Stimulated activated CD4-positive, alpha-beta T cell treated with anti-CD3 and anti-CD28 coated beads, TNF-alpha, amount 100 ng/mL, for 4 hours (primary cell): ENCODE results near the gene GRAMD1A.
"Not testable (repeated sequence)": the region's sequence is repeated elsewhere in the genome, so short reads cannot be mapped to it uniquely, and the experiment has no call there.

Experiments used
- DNase-seq, 3 experiments: peaks; one replicate each; pipeline ENCODE4 v3.0.0-alpha.2; 2020; ENCODE audit warnings: low read depth in 3 of 3

Gene GRAMD1A

DNA sequence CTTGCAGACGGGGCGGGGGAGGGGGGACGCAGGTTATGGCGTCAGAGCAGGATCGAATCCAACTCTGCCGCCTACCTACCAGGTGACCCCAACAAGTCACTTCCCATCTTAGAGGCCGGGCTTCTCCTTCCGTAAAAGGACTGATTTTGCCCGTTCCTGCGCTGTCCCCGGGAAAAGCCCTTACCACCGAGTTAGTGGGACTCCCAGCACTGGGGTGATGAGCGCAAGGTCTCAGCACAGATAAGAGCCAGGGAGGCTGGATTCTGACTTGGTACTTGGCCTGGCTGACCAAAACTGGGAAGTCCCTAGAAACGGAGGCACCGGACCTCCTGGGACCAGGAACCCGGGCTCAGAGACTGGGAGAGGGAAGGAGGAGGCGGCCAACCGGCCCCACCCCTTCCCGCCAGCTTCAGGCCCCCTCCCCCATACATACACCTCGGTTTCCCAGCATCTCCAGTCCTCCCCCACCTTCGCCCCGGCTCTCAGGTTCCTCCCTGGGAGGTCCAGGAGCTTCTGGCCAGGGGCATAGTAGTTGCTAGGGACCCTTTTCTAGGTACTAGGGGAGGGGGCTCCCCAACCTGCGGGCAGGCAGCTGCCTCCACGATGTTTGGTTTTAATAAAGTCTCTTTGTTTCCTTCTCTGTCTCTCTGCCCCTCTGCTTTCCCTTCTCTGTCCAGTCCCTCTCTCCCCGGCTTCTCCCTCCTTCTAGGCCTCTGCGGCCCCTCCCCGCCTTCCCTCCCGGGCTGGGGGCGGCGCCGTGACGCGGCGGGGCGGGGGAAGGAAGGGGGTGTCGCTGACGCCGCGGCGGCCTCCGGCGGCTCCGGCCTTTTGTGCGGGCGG, at the start of gene GRAMD1A:
Gene GRAMD1A, plus strand, starts transcription at position 826 of the 840 bp plus-strand sequence. CDS start 156 bp downstream, outside the sequence.
- peak; percentile 50 to 62 (median 60) for DNase-seq

DNA sequence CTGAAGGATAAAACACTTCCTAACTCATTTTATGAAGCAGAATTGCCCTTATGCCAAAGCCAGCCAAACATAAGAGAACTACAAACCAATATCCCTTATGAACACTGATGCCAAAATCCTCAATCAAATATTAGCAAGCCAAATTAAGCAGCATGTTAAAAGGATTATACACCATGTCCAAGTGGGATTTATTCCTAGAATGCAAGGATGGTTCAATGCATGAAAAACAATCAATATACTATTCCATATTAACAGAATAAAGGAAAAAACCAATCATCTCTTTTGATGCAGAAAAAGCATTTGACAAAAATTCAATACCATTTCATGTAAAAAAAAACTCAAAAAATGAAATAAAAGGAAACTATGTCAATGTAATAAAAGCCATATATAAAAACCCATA, 47.0 kb upstream of the GRAMD1A start:
- DNase-seq: no peak

DNA sequence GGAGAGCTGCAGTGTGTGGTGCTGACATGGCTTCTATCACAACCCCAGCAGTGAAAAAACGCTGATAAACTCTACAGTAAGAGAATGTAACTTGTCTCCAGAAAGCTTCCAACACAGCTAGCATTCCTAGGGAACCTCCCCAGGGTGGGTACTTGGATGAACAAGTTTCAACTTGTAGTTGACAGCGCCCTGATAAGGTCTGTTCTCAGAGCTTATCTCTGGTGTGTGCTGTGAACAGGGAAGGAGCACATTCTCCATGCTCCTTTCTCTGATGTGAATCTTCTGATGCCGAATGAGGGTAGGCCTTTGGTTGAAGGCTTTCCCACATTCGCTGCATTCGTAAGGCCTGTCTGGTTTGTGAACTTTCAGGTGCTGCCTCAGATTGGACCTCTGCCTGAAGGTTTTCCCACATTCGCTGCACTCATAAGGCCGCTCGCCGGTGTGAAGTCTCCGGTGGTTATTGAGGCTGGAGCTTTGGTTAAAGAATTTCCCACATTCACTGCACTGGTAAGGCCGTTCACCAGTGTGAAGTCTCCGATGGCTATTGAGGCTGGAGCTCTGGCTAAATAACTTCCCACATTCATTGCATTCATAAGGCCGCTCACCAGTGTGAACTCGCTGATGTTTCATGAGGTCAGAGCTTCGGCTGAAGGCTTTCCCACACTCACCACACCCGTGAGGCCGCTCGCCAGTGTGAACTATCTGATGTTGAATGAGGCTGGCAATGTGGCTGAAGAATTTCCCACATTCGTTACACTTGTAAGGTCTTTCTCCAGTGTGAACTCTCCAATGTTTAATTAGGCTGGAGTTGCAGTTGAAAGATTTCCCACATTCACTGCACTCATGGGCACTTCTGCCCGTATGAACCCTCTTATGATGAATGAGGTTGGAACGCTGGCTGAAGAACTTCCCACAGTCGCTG, 42.0 kb upstream of the GRAMD1A start:
- no peak for DNase-seq

DNA sequence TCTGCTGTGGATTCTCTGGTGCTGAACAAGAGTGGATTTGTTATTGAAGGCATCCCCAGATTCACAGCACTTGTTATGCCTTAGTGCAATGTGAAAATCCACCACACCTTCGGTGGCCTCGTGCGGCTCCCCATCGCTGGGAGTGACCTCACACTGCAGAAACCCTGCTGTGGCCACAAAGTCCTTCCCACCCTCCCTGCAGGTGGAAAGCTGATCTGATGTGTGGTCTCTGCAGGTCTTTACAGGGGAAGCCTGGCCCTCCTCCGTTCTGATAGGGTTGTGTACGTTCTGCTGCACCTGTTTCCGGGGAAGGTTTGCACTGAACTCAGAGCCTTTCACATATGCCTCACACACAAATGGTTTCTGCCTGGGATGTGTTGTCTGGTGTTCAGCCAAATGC, 41.1 kb upstream of the GRAMD1A start:
- no peak for DNase-seq

DNA sequence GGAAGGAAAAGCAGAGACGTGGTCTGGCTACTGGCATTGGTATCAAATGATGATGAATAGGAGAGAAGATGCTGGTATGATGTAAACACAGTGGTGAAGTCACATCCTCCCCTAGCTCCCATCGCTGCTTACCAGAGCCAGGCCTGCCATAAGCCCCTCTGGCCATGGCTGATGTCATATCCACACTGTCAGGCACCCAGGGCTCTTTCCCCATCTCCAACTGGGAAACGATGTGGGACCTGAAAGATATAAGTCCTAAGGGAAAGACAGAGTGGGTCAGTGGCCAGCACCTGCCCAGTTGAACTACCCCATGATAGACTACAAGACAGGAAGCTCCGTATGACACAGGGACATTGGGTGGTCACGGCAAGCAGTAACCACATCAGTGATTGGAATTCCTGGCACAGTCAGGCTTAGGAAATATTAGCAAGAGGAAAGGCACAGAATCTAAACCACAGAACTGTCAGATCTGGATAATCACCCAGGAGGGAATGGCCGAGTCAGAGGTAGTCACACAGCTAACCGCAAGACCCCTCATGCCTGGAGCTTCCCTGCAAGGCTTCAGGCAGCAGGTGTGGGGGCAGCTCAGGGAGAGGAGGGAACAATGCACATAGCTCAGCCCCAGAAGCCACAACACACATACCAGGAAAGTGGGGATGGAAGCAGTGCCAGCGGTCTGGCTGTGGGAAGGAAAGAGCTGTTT, 39.9 kb upstream of the GRAMD1A start:
- no peak for DNase-seq

DNA sequence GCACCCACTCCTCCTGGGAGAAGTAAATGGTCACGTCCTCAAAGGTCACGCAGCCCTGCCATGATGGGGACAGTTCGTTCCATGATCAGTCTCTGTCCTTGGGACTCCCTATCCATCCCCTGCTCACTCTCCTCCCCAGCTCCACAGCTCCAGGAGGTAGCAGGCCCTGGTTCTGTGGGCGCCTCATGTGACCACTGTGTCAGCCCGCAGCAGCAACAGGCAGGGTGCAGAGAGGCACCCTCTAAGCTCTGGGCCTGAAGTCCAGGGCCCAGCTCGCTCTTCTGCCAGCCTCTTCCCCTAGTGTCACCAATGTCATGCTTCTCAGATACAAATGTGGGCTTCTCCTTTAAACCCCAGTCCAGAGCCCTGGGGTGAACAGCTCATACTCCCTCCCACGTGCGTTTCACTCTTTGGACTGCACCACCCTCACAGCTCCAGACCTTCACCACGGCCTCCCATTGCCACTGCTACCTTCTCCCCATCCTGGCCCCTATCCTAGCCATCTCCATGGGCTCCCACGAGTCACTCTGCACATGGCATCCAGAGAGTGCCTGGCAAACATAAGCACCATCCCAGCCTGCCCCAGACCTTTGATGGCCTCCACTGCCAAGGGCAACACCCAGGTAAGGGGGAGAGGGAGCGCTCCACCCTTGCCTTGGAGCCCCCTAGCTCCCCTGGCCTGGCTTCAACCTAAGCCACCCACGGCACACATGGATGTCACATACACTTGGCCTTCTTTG, 39.0 kb upstream of the GRAMD1A start:
- DNase-seq: no peak

DNA sequence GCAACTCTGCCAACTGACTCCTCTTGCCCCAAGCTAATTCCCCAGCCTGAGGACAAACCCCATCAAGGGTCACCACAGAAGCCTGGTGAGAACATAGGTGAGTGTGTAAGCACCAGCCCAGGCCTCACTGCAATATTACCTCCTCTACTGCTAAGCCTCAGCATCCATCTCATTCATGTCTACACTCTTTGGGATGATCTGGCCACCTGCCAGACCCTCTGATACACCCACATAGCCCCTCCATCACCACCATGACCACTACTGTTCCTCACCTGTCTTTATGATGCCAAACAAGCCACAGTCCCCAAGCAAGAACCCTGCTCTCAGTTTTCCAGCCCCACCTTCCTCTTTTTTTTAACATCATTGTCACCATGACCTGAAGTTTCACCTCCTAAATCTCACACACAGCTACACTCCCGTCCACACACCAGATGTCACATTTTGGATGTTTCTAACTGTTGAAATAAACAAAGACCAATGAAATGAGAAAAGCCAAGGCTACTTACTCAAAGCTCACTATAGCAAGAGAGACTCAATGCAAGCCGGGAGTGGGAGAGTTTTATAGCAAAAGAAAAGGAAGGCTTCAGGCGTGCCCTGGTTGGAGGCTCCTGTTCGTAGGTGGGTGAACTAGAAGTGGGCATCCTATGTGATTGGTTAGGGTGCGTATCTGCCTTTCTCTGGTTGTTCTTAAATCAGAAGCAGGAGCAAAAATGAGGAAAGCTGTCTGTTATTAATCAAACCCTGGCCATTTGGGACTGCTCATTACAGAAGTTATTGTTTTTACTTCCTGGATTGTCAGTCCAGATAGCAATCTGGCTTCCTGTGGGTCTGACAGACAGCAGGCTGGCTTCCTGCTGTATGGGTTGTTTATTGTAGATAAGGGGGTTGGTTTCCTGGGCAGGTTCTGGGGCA, 38.1 kb upstream of the GRAMD1A start:
- DNase-seq: no peak

DNA sequence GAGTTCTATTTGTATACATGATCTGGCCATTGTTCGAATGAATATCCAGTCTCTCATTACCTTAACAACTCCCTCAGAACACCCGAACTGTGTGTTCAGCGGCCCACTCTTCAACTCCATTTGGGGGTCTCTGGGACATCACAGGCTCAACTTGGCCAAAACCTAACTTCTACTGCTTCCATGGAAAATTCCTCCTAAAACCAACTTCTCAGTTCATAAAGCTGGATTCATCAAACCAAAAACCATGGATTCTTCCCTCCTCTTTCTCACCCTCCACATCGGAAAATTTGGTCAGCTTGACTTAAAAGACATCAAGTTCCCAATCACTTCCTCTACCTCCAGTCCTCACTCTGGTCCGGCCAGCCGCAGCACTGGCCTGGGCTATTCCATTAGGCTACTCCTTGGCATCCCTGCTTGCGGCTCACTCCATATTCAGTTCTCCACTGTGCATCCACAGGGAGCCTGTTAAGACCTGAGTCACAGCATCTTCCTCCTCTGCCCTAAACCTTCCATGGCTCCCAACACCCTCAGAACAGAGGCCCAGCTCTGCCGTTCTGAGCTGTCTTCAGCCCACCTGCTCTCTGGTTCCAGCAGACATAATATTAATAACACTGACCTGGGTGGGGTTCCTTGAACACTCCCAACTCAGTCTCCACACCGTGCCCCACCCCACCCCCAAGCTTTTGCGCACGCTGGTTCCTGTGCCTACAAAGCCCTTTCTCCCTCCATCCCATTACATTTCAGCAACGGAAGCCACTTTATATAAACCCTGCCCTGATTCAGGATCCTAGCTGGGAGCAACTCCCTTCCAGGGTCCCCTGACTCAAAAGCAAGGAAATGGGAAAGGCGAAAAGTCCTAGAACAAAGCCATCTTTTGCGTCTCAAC, 37.2 kb upstream of the GRAMD1A start:
- no peak for DNase-seq

DNA sequence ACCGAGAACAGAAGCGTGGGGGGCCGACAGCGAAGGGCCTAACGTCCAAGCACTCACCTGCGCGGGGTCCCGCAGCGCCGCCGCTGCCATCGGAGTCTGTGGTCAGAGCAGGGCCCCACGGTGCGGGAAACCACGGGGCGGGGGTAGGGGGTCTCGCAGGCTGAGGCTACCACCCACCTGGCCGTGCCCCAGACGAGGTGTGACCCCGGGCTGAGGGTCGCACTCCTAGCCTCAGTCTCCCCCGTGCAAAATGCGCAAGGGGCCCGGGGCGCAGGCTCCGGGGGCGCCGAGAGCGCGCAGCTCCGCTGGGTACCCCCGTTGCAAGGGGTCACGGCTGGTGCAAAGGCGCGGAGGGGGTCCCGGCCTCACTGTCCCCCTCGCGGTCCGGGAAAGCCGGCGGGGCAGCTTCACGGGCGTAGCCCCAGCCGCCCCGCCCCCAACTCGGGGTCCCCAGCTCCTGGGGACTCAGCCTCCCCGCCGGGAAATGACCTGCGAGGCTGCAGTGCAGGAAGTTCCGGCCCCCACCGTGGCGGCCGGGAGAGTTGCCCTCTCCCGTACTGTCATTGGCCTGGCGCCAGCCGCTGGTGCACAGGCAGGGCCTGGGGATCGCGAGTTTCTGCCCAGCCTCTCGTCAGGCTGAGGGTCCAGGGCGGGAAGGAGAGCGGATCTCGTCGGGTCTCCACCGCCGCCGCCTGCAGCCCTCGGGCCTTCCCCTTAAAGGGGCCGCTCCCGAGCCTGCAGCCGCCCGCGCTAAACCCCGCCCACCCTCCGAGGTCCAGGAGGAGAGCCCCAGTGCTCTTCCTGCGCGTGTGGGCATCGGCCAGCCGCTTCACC, 36.3 kb upstream of the GRAMD1A start, which contains the start of gene ZNF792:
Gene ZNF792, minus strand, starts transcription at position 657 of the 834 bp plus-strand sequence. Its CDS starts 567 bp downstream, at position 90.
- peak in 1 of 3 experiments; percentile 30 for DNase-seq

DNA sequence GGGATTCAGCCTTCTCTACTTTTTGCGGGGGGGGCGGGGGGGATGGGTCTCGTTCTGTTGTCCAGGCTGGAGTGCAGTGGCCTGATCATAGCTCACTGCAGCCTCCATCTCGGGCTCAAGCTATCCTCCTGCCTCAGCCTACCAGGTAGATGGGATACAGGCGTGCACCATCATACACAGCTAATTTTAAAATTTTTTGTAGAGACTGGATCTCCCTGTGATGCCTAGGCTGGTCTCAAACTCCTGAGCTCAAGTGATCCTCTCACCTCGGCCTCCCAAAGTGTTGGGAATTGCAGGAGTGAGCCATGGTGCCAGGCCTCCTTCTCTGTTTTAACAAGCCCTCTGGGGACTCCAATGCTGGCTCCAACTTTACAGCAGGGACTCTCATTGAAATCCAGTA, 35.5 kb upstream of the GRAMD1A start:
- no peak for DNase-seq

DNA sequence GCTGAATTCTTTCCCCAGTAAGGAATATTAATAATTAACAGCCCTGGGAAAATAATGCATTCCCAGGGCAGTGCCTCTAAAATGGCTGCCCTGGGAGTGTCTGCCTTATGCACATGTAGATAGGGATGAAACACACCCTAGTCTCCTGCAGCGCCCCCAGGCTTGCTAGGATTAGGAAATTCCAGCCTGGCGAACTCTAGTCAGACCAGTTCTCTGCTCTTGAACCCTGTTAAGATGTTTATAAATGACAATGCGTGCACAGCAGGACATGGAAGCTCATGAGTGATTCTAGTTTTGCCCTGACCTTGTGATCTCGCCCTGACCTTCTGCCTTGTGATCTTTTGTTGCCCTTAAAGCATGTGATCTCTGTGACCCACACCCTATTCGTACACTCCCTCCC, 34.6 kb upstream of the GRAMD1A start:
- DNase-seq: not testable (repeated sequence)

DNA sequence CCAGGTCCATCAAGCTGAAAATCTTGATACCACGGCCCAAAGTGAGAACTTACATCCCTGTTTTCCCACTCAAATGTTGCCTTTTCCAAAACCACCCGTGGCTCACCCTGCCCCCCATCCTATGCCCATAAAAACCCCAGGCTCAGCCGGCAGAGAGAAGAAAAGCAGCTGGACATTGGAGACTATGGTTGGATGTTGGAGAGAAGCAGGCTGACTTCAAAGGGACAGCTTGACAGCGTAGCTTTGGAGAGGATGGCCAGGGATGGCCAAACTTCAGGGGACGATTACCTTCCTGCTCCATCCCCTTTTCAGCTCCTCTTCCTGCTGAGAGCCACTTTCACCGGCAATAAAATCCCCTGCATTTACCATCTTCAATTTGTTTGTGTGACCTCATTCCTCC, 32.6 kb upstream of the GRAMD1A start:
- DNase-seq: no peak

DNA sequence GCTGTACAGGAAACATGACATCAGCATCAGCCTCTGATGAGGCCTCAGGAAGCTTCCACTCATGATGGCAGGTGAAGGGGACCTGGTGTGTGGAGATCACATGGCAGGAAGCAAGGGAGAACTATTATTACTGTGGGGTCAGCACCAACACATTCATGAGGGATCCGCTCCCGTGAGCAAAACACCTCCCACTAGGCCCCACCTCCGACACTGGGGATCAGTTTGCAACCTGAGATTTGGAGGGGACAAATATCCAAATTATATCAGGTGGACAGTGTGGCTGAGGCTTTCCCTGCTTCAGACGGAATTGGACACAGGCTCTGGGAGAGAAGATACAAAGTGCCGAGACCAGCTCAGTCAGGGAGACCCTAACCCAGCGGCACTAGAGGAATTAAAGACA, 30.4 kb upstream of the GRAMD1A start:
- no peak for DNase-seq

DNA sequence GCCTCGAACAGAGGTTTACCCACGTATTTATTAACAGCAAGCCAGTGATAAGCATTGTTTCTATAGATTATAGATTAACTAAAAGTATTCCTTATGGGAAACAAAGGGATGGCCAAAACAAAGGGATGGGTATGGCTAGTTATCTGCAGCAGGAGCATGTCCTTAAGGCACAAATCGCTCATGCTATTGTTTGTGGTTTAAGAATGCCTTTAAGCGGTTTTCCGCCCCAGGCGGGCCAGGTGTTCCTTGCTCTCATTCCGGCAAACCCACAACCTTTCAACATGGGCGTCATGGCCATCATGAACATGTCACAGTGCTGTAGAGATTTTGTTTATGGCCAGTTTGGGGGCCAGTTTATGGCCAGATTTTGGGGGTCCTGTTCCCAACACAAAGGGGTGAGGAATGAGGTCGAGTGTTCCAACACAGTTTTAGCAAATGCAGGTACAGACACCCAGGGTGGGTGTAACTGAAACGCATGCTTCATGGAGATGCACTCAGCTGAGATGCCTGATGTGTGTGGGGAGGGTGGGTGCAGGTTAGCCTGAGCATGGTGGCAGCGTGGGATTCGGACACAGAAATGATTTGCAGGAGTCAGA, 29.8 kb upstream of the GRAMD1A start:
- DNase-seq: not testable (repeated sequence)

DNA sequence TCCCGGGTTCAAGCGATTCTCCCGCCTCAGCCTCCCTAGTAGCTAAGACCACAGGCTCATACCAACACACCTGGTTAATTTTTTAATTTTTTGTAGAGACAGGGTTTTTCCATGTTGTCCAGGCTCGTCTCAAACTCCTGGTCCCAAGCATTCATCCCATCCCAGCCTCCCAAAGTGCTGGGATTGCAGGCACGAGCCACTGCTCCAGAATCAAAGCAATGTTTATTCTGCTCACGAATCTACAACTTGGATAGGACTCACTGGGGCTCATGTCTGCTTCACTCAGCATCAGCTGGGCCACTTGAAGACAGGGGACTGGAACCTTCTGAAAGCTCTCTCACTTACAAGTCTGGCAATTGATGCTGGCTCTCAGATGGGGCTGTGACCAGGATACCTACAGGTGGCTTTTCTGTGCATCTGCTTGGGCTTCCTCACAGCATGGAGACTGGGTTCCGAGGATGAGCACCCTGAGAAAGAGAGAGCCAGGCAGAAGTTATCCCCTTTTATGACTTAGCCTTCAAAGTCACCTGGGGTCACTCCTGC, 27.9 kb upstream of the GRAMD1A start:
- no peak for DNase-seq

DNA sequence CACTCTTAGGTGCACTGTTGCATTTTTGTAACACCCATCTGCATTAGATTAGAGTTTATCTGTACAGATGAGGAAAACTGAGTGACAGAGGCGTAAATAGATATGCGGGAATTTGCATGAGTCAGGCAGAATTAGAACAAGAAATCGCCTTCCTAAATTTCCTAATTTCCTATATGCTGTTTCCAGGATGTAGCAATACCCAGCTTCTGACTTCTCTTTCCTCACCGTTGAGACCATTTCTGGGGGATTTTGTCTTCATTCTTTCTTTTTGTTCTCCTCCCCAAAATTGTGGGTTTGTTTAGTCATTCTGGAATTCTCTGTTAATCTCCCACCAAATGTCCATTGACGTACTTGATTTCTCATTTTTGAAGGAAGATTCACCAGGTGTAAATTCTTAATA, 25.5 kb upstream of the GRAMD1A start:
- DNase-seq: no peak

DNA sequence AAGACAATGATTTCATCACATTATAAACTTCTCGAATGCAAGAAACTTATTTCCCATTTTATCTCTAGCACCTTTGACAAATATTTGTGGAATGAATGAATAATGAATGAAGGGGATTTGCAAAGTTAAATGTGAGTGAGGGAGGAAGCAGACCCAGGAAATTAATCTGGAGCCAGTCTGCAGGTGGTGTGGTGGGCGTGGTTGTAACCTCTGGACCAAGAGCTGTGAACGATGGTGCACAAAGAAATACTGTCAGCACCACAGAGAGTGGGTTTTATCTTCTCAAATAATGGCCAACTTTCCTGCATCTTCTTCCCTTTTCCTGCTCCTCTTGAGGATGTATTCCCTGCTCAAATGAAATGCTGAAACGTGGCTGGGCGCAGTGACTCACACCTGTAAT, 25.1 kb upstream of the GRAMD1A start:
- DNase-seq: no peak

DNA sequence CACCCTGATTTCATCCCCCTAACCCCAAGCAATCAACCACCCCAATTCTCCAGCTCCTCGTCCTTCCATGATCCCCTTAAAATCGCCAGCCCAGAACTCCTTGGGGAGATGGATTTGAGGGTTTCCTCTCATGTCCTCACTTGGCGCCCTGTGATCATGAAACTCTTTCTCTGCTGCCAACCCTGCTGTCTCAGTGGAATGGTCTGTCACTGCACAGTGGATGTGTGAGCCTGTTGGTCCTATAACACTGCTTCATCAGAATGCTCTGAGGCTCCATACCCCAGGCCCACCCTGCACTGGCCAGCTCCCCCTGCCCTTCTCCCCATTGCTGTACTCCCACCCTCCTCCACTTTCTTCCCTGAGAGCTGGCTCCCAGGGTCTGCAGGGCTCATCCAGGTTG, 23.5 kb upstream of the GRAMD1A start:
- DNase-seq: no peak
